Skin epidermis (tissue), 12 donors: ENCODE measurements around the gene IGLL1.
"Not testable (repeated sequence)": the region's sequence is repeated elsewhere in the genome, so short reads cannot be mapped to it uniquely, and the experiment has no call there.

Source experiments
- H3K27ac ChIP-seq, 21 experiments: fragments of 200-600 bp; sonication (generic) in 11 of 21; one replicate each; pipeline ENCODE4 v1.5.0; 2020; ENCODE audit warnings: mild to moderate bottlenecking in 3 of 21, inconsistent platforms in 2 of 21, moderate library complexity in 2 of 21
- H3K4me3 ChIP-seq, 7 experiments: fragments of 200-600 bp; sonication (generic) in 2 of 7; one replicate each; pipeline ENCODE4 v1.5.0; 2020; ENCODE audit warnings: inconsistent platforms in 2 of 7, mild to moderate bottlenecking in 2 of 7, moderate library complexity in 1 of 7

IGLL1 gene

GRCh38 chr22:23579870-23580575 lies at the start of gene IGLL1:
IGLL1 (minus strand) TSS chr22:23580290; CDS start chr22:23580190, 100 bp downstream.
- Histone ChIP-seq H3K4me3 (no peak within 1 kb of the TSS), H3K27ac (no peak within 1 kb of the TSS)

- H3K27ac ChIP-seq, H3K4me3 ChIP-seq: not testable (repeated sequence)
These were observed 48.1 kb upstream of the IGLL1 start for GRCh38 chr22:23628056-23628743.

GRCh38 chr22:23627401-23628055 lies 47.4 kb upstream of the IGLL1 start:
- not testable (repeated sequence) for H3K27ac ChIP-seq, H3K4me3 ChIP-seq

- no peak overlapping the region for H3K27ac ChIP-seq
These were observed 46.3 kb upstream of the IGLL1 start for GRCh38 chr22:23626286-23626975.

GRCh38 chr22:23622634-23623033 lies 42.5 kb upstream of the IGLL1 start:
- no peak overlapping the region for H3K4me3 ChIP-seq
- H3K27ac ChIP-seq = no peak overlapping the region

More at GRCh38 chr22:23626286-23626975, 46.3 kb upstream of the IGLL1 start:
- no peak overlapping the region for H3K4me3 ChIP-seq

- H3K27ac ChIP-seq, H3K4me3 ChIP-seq: not testable (repeated sequence)
These were observed 41.8 kb upstream of the IGLL1 start for GRCh38 chr22:23621916-23622315.

- Histone ChIP-seq H3K27ac (no peak overlapping the region), H3K4me3 (no peak overlapping the region)
These were observed 41.1 kb upstream of the IGLL1 start for GRCh38 chr22:23621082-23621780.

GRCh38 chr22:23613193-23613972 lies 33.3 kb upstream of the IGLL1 start:
- no peak overlapping the region for H3K4me3 ChIP-seq
- H3K27ac ChIP-seq = no peak overlapping the region

GRCh38 chr22:23609983-23610781 lies 30.1 kb upstream of the IGLL1 start:
- Histone ChIP-seq H3K27ac (no peak overlapping the region), H3K4me3 (no peak overlapping the region)

GRCh38 chr22:23608583-23608982 lies 28.5 kb upstream of the IGLL1 start:
- H3K27ac ChIP-seq = no peak overlapping the region
- no peak overlapping the region for H3K4me3 ChIP-seq

GRCh38 chr22:23606204-23607131 lies 26.4 kb upstream of the IGLL1 start:
- Histone ChIP-seq H3K4me3 (no peak overlapping the region), H3K27ac (no peak overlapping the region)

GRCh38 chr22:23604939-23605712 lies 25.0 kb upstream of the IGLL1 start:
- Histone ChIP-seq H3K4me3 (no peak overlapping the region), H3K27ac (no peak overlapping the region)

GRCh38 chr22:23603266-23603665 lies 23.2 kb upstream of the IGLL1 start:
- Histone ChIP-seq H3K4me3 (no peak overlapping the region), H3K27ac (no peak overlapping the region)

- H3K4me3 ChIP-seq = no peak overlapping the region
- H3K27ac ChIP-seq = no peak overlapping the region
These were observed 18.9 kb upstream of the IGLL1 start for GRCh38 chr22:23598805-23599518.

- not testable (repeated sequence) for H3K4me3 ChIP-seq, H3K27ac ChIP-seq
These were observed 17.6 kb upstream of the IGLL1 start for GRCh38 chr22:23597576-23598268.
